Activated naive CD8-positive, alpha-beta T cell treated with anti-CD3 and anti-CD28 coated beads, Interleukin-2, amount 50 U/mL, for 24 hours (primary cell): Measurements from ENCODE around the gene RHEB.

Experiments
- ATAC-seq: fragments of 150-1000 bp; cut with Tn5 transposase; one replicate; pipeline ENCODE4 v1.10.0; 2021
- DNase-seq: peaks from one replicate; pipeline ENCODE4 v3.0.0; 2021
- H3K27ac Mint-ChIP-seq: one replicate; pipeline ENCODE4 v1.8.0; 2021; ENCODE audit warnings: mild to moderate bottlenecking, mixed read lengths
- H3K27me3 Mint-ChIP-seq: one replicate; pipeline ENCODE4 v1.8.0; 2021; ENCODE audit warnings: mixed read lengths
- H3K36me3 Mint-ChIP-seq: one replicate; pipeline ENCODE4 v1.8.0; 2021; ENCODE audit warnings: low read depth, mixed read lengths
- H3K4me1 Mint-ChIP-seq: one replicate; pipeline ENCODE4 v1.8.0; 2021; ENCODE audit warnings: mixed read lengths
- H3K4me3 Mint-ChIP-seq: one replicate; pipeline ENCODE4 v1.8.0; 2021; ENCODE audit warnings: mild to moderate bottlenecking, moderate library complexity, mixed read lengths
- H3K9me3 Mint-ChIP-seq: one replicate; pipeline ENCODE4 v1.8.0; 2021; ENCODE audit warnings: mixed read lengths

RHEB gene

DNA sequence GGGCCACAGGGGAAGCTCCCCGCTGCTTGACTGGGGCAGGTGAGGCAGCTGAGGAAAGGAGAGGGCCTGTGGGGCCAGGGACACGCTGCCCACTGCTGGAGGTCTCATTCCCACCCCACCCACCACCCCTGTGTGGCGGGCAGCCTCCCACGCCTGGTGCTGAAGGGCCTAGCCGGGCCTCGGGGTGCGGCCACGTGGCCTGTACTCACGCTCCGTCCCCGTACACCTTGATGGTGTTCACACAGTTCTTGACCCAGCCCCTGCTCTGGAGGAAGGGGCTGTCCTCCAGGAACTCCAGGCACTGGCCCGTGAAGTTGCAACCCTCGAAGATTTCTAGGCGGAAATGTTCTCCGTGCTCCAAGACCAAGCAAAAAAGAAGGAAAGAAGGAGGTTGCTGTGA, 83.7 kb downstream of the RHEB start:
- DNase-seq (no peak), ATAC-seq (no peak)
- Mint-ChIP-seq H3K4me3 (no peak overlapping the region), H3K36me3 (no peaks in the 10 kb centered on the region), H3K9me3 (no peaks in the 10 kb centered on the region), H3K27ac (no peak overlapping the region), H3K4me1 (peaks cover 24% of the 10 kb centered on the region), H3K27me3 (no peaks in the 10 kb centered on the region)

DNA sequence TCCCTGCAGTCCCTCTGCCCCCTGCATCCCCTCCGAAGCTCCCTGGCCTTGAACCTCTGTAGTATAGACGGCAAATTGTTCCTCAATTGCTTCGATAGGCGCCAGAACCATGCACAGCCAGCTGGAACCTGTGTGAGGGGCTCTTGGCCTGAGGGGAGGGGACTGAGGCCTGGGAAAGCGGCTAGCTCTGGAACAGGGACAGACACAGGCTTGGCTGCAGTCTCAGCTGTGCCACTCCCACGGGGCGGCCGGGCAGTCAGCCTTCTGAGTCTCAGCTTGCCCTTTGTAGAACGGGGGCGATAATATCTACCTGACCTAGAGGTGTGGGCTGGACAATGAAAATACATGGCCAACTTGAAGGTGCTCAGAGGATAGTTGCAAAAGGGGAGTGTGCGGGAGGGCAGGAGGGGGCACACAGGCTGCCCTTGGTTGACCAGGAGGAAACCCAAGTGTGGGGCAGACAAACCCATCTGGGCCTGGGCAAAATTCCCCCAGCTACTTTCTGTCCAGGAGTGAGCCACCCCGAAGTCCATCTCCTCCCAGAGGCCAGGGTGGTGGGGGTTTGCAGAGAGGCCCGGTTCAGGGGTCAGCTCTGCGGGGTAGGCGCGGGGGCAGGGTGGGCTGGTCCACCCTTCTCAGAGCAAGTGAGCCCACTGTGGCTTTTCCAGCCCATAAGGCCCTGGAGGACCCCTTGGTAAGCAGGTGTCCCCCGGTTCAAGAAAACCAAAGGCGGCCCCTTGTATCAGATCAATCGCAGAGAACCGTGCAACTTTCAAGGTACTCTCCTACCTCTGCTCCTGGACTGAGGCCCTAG, 84.4 kb downstream of the RHEB start:
- H3K4me3 Mint-ChIP-seq: no peak overlapping the region
- DNase-seq (no peak), ATAC-seq (no peak)
- H3K36me3 Mint-ChIP-seq: no peaks in the 10 kb centered on the region
- no peaks in the 10 kb centered on the region for H3K27me3 Mint-ChIP-seq
- H3K27ac Mint-ChIP-seq: no peak overlapping the region
- H3K9me3 Mint-ChIP-seq: no peaks in the 10 kb centered on the region
- H3K4me1 Mint-ChIP-seq: peaks cover 19% of the 10 kb centered on the region

DNA sequence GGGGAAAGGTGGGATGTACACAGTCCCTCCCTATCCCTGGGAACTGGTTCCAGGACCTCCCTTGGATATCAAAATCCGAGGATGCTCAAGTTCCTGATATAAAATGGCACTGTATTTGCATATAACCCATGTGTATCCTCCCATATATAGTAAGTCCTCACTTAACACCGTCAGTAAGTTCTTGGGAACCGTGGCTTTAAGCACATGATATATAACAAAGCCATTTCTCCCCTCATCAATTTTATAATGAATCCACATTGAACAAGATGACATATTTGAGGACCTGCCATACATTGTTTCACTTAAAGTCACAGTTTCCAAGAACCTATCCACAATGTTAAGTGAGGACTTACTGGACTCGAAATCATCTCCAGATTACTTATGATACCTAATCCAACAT, 85.1 kb downstream of the RHEB start:
- no peak overlapping the region for H3K27ac Mint-ChIP-seq
- H3K4me1 Mint-ChIP-seq: peaks cover 24% of the 10 kb centered on the region
- H3K27me3 Mint-ChIP-seq: no peaks in the 10 kb centered on the region
- DNase-seq: no peak
- no peak overlapping the region for H3K4me3 Mint-ChIP-seq
- H3K36me3 Mint-ChIP-seq: no peaks in the 10 kb centered on the region
- no peak for ATAC-seq
- H3K9me3 Mint-ChIP-seq: no peaks in the 10 kb centered on the region

DNA sequence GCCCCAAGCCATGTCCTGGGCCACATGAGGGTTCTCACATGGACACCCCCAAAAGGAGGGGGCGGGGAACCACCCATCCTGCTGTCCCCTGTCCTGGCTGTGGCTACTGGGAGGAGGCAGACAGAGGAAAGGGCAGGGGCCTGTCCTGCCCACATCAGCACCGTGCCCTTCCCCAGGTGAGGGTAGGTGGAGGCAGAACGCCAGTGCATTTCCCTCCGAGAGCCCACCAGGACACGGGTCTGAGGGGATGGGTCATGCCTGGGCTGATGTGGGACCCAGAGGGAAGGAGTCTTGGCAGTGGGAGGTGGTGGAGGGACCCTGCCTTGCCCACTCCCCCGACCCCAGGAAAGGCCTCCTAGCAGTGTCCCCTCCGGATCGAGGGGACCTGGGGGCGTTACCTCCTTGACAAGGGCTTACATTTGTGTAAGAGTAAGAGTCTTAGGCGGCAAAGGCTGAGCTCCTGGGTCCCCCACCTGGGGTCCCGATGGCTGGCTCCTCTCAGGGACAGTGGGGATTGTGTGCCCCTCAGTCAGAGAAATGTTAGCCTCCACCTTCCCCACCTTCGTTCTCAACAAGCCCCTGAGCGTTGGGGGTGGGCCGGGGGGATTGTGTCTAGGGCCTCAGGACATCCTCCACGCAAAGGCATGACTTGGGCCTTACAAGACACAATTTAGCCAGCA, 85.8 kb downstream of the RHEB start:
- DNase-seq (no peak), ATAC-seq (no peak)
- Mint-ChIP-seq H3K4me3 (no peak overlapping the region), H3K27me3 (no peaks in the 10 kb centered on the region), H3K4me1 (peaks cover 30% of the 10 kb centered on the region), H3K36me3 (no peaks in the 10 kb centered on the region), H3K27ac (no peak overlapping the region), H3K9me3 (no peaks in the 10 kb centered on the region)

DNA sequence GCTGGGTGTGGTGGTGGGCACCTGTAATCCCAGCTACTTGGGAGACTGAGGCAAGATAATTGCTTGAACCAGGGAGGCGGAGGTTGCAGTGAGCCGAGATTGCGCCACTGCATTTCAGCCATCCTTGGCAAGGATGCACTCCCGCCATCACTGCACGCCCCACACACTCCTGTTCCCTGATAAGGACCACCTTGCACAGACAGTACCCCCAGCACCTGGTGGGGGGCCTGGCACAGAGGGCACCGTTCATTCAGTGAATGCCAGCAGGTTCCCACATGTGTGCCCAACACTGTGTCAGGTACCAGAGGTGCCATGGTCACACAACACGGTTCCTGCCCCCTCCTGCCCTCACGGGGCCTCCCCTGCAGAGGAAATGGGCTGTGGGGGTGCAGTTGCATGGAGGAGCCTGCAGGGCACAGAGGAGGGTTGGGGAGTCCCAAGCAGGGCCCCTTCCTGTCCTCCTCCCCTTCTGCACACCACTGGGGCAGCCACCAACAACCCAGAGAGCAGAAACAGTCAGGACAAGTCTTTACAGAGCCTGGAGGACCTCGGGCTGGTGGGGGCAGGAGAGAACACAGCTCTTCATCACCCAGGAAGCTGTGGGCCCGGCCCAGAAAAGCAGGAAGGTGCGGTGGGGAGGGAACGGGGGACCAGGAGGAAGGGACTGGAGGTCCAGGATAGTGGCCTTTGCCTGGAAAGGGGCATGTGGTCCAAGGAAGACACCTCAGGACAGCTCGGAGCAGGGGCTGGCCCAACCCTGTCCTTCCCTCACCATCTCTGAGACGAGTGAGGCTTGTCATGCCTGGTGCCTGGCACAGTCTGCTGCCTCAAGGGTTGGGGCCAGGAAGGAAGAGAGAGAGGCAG, 86.8 kb downstream of the RHEB start:
- H3K4me1 Mint-ChIP-seq: peaks cover 40% of the 10 kb centered on the region
- no peaks in the 10 kb centered on the region for H3K9me3 Mint-ChIP-seq
- H3K4me3 Mint-ChIP-seq: no peak overlapping the region
- H3K27me3 Mint-ChIP-seq: no peaks in the 10 kb centered on the region
- peak overlapping the region; percentile 60 for H3K27ac Mint-ChIP-seq
- ATAC-seq (peak; percentile 85), DNase-seq (peak; percentile 64)
- no peaks in the 10 kb centered on the region for H3K36me3 Mint-ChIP-seq

DNA sequence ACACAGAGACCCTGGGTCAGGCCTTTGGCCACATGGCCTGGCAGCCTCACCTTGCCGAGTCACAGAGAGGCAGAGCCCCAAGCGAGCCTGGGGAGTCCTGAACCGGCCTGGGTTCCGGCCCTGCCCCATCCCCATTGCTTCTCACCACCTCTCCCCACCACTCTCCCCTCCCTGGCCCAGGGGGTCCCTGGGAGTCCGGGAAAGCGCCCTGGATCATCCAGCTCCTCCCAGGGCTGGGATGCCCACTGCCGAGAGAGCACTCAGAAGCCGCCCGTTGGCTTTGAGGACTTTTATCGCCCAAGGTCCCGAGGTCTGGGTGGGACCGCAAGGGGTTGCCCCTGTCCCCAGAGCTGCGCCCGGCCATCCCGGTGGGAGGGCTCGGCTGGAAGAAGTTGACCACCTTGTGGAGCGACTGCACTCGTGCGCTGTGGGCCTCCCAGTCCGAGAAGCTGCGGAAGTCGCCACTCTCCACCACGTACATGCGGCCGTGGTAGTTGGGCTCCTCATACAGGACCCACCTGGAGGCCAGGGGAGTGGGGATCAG, 87.9 kb downstream of the RHEB start:
- Mint-ChIP-seq H3K4me3 (no peak overlapping the region), H3K4me1 (peaks cover 43% of the 10 kb centered on the region), H3K27me3 (no peaks in the 10 kb centered on the region), H3K9me3 (no peaks in the 10 kb centered on the region), H3K27ac (no peak overlapping the region), H3K36me3 (no peaks in the 10 kb centered on the region)
- DNase-seq: no peak
- no peak for ATAC-seq

DNA sequence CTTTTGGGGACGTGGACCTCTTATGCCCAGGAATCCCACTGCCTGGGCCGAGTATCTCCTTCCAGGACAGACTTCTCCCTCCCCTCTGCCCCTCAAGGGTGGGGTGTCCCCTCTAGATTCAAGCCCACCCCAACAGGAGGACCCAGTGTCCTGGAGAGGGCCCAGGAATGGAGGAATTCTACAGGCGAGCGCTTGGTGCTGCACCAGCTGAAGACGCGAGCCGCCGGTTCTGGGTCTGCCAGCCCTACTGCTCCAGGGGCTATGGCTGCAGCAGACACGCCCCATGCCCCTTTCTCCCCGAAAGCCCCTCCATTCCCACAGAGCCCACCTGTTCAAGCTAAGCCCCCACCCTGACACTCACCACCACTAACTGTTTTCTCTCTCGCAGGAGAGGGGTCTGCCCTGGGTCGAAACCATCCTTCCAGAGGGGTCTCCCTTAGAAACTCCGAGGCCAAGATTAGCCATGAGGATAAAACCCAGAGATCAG, 88.4 kb downstream of the RHEB start:
- Mint-ChIP-seq H3K4me1 (peaks cover 43% of the 10 kb centered on the region), H3K27ac (no peak overlapping the region), H3K9me3 (no peaks in the 10 kb centered on the region), H3K36me3 (no peaks in the 10 kb centered on the region), H3K27me3 (no peaks in the 10 kb centered on the region), H3K4me3 (no peak overlapping the region)
- ATAC-seq (no peak), DNase-seq (no peak)

DNA sequence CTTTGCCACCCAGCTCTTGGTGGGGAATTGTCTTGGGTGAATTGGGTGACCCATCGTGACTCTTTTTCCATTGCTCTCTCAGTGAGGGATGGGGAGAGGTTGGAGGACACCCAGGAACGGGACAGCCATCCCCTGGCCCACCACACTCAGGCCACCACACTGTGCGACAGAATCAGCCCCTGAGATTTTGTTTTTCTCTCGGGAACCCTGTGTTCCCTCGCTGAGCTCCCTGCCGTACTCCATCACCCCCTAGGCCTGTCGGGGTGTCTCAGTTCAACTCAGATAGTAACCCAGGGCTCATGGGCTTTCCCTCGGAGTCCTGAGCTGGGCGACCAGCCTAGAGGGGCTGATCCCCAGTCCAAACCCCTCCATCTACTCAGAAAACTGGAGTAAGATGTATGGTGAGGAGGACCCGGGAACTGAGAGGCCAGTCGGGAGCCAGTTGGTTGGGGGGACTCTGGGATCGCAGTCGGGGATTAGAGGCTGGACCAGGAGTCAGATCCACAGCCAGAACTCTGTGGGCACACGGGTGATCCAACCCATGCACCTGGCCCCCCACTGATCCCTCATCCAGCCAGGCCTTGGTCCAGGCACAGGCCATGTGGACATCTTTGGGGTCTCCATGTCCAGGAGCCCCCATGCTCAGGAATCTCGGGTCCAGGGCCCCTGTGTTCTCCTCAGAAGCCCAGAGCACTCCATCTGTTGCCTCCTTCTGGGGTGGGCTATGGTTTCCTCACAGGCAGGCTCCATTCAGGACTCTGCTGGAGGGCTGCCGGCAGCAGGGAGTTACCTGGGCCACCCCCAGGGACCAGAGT, 89.1 kb downstream of the RHEB start:
- no peak for ATAC-seq
- Mint-ChIP-seq H3K27ac (no peak overlapping the region), H3K27me3 (no peaks in the 10 kb centered on the region), H3K4me3 (no peak overlapping the region), H3K4me1 (peaks cover 43% of the 10 kb centered on the region), H3K36me3 (no peaks in the 10 kb centered on the region), H3K9me3 (no peaks in the 10 kb centered on the region)
- no peak for DNase-seq

DNA sequence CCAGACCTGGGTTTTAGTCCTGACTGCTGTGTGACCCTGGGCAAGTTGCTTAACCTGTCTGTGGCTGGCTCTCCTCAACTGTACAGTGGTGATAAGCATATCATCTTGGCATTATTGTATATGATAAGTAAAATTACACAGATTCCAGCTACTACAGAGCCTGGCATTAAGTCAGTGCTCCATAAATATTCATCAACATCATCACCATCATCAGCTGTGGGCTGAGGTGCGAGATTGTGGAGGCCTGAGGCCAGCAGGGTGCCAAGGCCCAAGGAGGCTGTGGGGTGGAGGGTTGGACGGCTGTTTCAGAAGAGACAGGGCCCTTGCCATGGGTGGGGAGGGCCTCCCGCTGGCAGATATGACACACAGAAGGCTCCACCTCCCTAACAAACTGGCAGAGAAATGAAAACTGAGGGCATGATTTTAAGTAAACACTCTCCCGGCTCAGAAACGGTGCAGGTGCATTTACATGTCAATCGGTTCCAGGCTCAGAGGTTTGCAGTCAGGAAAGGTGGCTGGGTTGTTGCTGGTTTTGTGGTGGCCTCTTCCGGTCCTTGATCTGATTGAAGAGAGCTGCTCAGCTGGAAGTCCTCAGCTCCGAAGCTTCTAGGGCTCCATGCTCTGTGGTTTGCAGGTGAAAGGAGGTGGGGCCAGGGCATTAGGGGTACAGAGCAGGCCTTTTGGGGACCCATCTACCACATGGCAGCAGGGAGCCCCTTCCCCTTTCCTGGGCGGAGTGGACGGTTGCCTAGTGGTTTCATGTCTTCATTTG, 89.9 kb downstream of the RHEB start:
- H3K4me1 Mint-ChIP-seq: peaks cover 43% of the 10 kb centered on the region
- ATAC-seq: peak; percentile 55
- no peak overlapping the region for H3K4me3 Mint-ChIP-seq
- no peak overlapping the region for H3K27ac Mint-ChIP-seq
- no peaks in the 10 kb centered on the region for H3K27me3 Mint-ChIP-seq
- H3K36me3 Mint-ChIP-seq: no peaks in the 10 kb centered on the region
- DNase-seq: no peak
- no peaks in the 10 kb centered on the region for H3K9me3 Mint-ChIP-seq

DNA sequence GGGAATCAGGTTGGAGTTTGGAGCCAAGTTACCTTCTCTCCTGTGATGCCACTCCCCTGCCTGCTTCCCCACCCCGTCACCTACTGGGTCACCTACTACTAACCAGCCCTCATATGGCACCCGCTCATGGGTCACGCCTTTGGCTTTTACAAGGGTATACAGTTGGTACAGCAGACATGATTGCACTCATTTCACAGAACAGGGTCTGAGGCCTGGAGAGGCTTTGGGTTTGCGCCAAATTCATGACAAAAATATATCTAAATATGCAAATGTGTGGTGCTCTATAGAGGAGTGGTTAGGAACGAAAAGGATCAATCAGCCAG, 90.5 kb downstream of the RHEB start:
- no peaks in the 10 kb centered on the region for H3K9me3 Mint-ChIP-seq
- no peak overlapping the region for H3K27ac Mint-ChIP-seq
- H3K4me1 Mint-ChIP-seq: peaks cover 43% of the 10 kb centered on the region
- ATAC-seq: no peak
- no peaks in the 10 kb centered on the region for H3K27me3 Mint-ChIP-seq
- no peak overlapping the region for H3K4me3 Mint-ChIP-seq
- no peak for DNase-seq
- no peaks in the 10 kb centered on the region for H3K36me3 Mint-ChIP-seq

DNA sequence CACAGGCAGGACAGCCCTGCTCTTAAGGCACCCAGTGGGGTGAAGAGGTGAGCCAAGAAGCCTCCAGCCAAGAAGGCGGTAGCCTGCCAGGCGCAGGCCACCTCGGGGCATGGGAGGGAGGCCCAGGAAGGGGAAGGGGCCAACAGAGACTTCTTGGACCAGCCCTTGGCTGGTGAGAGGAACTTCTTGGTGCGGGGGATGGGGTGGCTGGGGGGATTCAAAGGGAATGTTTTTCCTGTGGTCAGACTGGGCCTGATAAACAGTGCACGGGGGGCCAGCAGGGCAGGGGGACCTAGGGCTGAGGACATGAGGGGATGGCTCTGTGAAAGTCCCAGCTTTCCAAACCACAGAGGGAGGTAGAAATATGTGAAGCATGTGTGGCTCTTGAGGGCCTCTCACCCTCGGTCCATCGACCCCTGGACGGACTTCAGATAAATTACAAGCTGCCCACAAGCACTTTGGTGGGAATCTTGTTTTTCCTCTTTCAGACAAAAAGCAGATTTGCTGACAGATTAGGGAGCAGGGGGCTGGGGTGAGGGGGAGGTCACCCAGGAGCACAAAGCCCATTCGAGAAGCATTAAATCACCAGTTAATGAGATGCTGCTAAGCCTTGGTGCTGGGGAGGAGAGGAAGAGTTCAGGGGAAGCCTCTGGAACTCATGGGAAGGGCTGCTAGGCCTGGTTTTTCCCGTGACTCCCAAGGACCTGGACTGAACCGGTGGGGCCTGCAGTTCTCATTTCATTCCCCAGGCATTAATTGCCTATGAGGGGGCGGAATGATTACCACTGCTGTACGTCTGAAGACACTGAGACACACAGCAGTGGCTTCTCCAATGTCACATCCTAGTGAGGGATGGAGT, 91.1 kb downstream of the RHEB start:
- no peaks in the 10 kb centered on the region for H3K36me3 Mint-ChIP-seq
- no peak overlapping the region for H3K4me3 Mint-ChIP-seq
- no peaks in the 10 kb centered on the region for H3K27me3 Mint-ChIP-seq
- DNase-seq: no peak
- H3K27ac Mint-ChIP-seq: no peak overlapping the region
- H3K9me3 Mint-ChIP-seq: no peaks in the 10 kb centered on the region
- no peak for ATAC-seq
- H3K4me1 Mint-ChIP-seq: peaks cover 43% of the 10 kb centered on the region

DNA sequence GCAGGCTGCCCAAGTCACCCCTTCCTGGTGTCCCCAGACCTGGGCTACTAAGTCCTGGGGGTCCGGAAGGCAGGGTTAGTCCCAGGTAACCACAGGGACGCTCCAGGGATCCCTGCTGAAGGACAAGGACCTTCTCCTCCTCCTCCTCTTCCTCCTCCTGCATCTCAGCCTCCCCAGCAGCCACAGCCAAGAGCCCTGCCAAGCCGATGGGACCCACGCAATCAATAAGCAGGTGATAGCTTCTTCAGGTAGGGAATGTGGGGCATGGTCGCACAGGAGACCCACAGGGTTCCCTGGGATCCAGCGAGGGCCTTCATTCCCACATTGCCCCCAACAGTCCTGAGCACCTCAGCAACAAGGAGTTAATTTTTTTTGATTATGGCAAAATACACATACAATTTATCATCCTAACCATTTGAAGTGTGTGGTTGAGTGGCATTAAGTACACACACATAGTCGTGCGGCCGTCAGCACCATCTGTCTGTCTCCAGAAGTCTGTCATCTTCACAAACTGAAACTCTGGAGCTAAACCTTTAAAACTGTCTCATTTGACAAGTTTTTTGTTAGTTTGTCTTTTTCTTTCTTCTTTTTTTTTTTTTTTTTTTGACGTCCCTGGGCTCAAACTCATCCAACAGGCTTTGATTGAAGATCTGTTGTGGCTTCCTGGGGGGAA, 91.9 kb downstream of the RHEB start:
- DNase-seq (no peak), ATAC-seq (no peak)
- Mint-ChIP-seq H3K4me3 (no peak overlapping the region), H3K27ac (no peak overlapping the region), H3K4me1 (peaks cover 35% of the 10 kb centered on the region), H3K9me3 (no peaks in the 10 kb centered on the region), H3K27me3 (no peaks in the 10 kb centered on the region), H3K36me3 (no peaks in the 10 kb centered on the region)
